Caco-2 (cell line): ENCODE results near the gene MSH2. TPM values are rescaled to one million over a fixed set of nuclear protein-coding genes. Genes with fewer than 3 reads are reported as not detected.

Experiments used
- BruUV-seq: library from RNA; stranded (reverse); fragments of 400-500 nt; replicated peaks from 2 replicates; lab custom pipeline; 2021; lab: Mats Ljungman, UMichigan
- CTCF ChIA-PET: fragments of 300-600 bp; sonication (Branson Sonifier 250); formaldehyde crosslinking; loops from one replicate; lab custom pipeline; 2022; ENCODE audit warnings: antibody characterized with exemption; lab: Charles Lee
- POLR2A ChIA-PET: fragments of 300-600 bp; sonication (Branson Sonifier 250); formaldehyde crosslinking; loops from one replicate; lab custom pipeline; 2022; ENCODE audit warnings: antibody characterized with exemption; lab: Charles Lee
- DNase-seq, 2 experiments: peaks; one replicate each; pipeline versions ENCODE4 v3.0.0 to v3.0.0-alpha.2; 2020 to 2022
- H3K27me3 ChIP-seq: replicated peaks from 2 replicates; pipeline ENCODE4 v1.6.0; 2011; ENCODE audit warnings: low read length; ENCODE audit not compliant: control insufficient read depth, insufficient read depth
- H3K36me3 ChIP-seq: 2 replicates; pipeline ENCODE4 v1.5.1; 2011; ENCODE audit warnings: low read length; ENCODE audit not compliant: control insufficient read depth, insufficient read depth
- H3K4me1 ChIP-seq: fragments of 250-450 bp; sonication (Bioruptor Pico); 2 replicates; pipeline ENCODE4 v1.5.1; 2020; ENCODE audit warnings: mild to moderate bottlenecking
- H3K4me3 ChIP-seq: 2 replicates; pipeline ENCODE4 v1.5.1; 2011; ENCODE audit warnings: low read depth, mild to moderate bottlenecking, control low read depth, low read length
- H3K9me3 ChIP-seq: fragments of 250-450 bp; sonication (Bioruptor Pico); 2 replicates; pipeline ENCODE4 v1.5.1; 2020; ENCODE audit warnings: mild to moderate bottlenecking, moderate library complexity
- H3K27ac Mint-ChIP-seq: one replicate; pipeline ENCODE4 v1.8.0; 2022; ENCODE audit warnings: mixed read lengths; ENCODE audit not compliant: unreplicated experiment
- H3K27me3 Mint-ChIP-seq: one replicate; pipeline ENCODE4 v1.8.0; 2022; ENCODE audit warnings: mixed read lengths; ENCODE audit not compliant: insufficient read depth, unreplicated experiment
- H3K36me3 Mint-ChIP-seq: one replicate; pipeline ENCODE4 v1.8.0; 2022; ENCODE audit warnings: mild to moderate bottlenecking, mixed read lengths; ENCODE audit not compliant: insufficient read depth, unreplicated experiment
- H3K4me1 Mint-ChIP-seq: one replicate; pipeline ENCODE4 v1.8.0; 2022; ENCODE audit warnings: low read depth, mixed read lengths; ENCODE audit not compliant: unreplicated experiment
- H3K4me3 Mint-ChIP-seq: one replicate; pipeline ENCODE4 v1.8.0; 2022; ENCODE audit warnings: mild to moderate bottlenecking, moderate library complexity, mixed read lengths; ENCODE audit not compliant: unreplicated experiment
- H3K9me3 Mint-ChIP-seq: one replicate; pipeline ENCODE4 v1.8.0; 2022; ENCODE audit warnings: mixed read lengths; ENCODE audit not compliant: unreplicated experiment
- CTCF ChIP-seq, 2 experiments: fragments of 200-600 bp in 1 of 2; IDR thresholded peaks; 1 replicate in 1 of 2; 2 replicates in 1 of 2; pipeline versions ENCODE4 v1.5.1 to v1.8.0; 2011 to 2022; ENCODE audit warnings: antibody characterized with exemption in 1 of 2, control low read depth in 1 of 2, inconsistent platforms in 1 of 2, low read depth in 1 of 2, low read length in 1 of 2, mild to moderate bottlenecking in 1 of 2, moderate library complexity in 1 of 2; ENCODE audit not compliant: insufficient read depth in 1 of 2, severe bottlenecking in 1 of 2, unreplicated experiment in 1 of 2
- intact Hi-C: fragments of 100-400 bp; cut with micrococcal nuclease; formaldehyde crosslinking; loops from one replicate; pipeline ENCODE4 v1.10.0; 2022; ENCODE audit not compliant: unreplicated experiment
- total RNA-seq: library from RNA; stranded (reverse); gene quantifications from 2 replicates; pipeline ENCODE4 v1.2.3, GENCODE V29; 2022

Gene MSH2
- total RNA-seq, 1 experiment from 2014 or later, result 72.5 TPM

GRCh38 chr2:47354848-47355204 lies 48.1 kb upstream of the MSH2 start:
- intact Hi-C loops, result no loop called here
- H3K4me1 Mint-ChIP-seq, result peaks cover 16% of the 10 kb centered on the region
- Histone ChIP-seq H3K9me3 (no peaks in the 10 kb centered on the region), H3K36me3 (no peaks in the 10 kb centered on the region), H3K4me3 (no peak overlapping the region), H3K4me1 (peaks cover 25% of the 10 kb centered on the region), H3K27me3 (no peaks in the 10 kb centered on the region)
- H3K27me3 Mint-ChIP-seq, result no peaks in the 10 kb centered on the region
- TF ChIP-seq CTCF (IDR thresholded peaks at IDR 0.05; ENCODE audit: insufficient read depth in 1 of 2, low read depth in 1 of 2, low read length in 1 of 2, severe bottlenecking in 1 of 2, unreplicated experiment in 1 of 2), result no peak
- POLR2A ChIA-PET, result interaction anchor here (1.0 kb wide), 1 partner anchor 10 kb away, joined by 4 read pairs; no protein-coding TSS in a partner anchor
- no TSS peak for BruUV-seq
- H3K9me3 Mint-ChIP-seq, result no peaks in the 10 kb centered on the region
- peak overlapping the region; percentile 56 for H3K27ac Mint-ChIP-seq
- CTCF ChIA-PET, result interaction anchor here (0.9 to 1.4 kb wide), 2 partner anchors 10 to 33 kb away, joined by 3 to 10 read pairs; no protein-coding TSS in a partner anchor
- H3K36me3 Mint-ChIP-seq, result no peaks in the 10 kb centered on the region
- no peak overlapping the region for H3K4me3 Mint-ChIP-seq
- no peak for DNase-seq

GRCh38 chr2:47357483-47357882 lies 45.5 kb upstream of the MSH2 start:
- H3K4me1 Mint-ChIP-seq, result peaks cover 27% of the 10 kb centered on the region
- Histone ChIP-seq H3K9me3 (no peaks in the 10 kb centered on the region), H3K27me3 (no peaks in the 10 kb centered on the region), H3K4me3 (no peak overlapping the region), H3K36me3 (no peaks in the 10 kb centered on the region), H3K4me1 (peaks cover 38% of the 10 kb centered on the region)
- ChIA-PET POLR2A (interaction anchor here (0.6 kb wide), 1 partner anchor 31 kb away, joined by 3 read pairs; no protein-coding TSS in a partner anchor), CTCF (no interaction called here)
- no peak for TF ChIP-seq CTCF (IDR thresholded peaks at IDR 0.05; ENCODE audit: insufficient read depth in 1 of 2, low read depth in 1 of 2, low read length in 1 of 2, severe bottlenecking in 1 of 2, unreplicated experiment in 1 of 2)
- DNase-seq, result no peak
- H3K9me3 Mint-ChIP-seq, result no peaks in the 10 kb centered on the region
- no peaks in the 10 kb centered on the region for H3K27me3 Mint-ChIP-seq
- no peak overlapping the region for H3K4me3 Mint-ChIP-seq
- H3K36me3 Mint-ChIP-seq, result no peaks in the 10 kb centered on the region
- peak overlapping the region; percentile 39 for H3K27ac Mint-ChIP-seq
- no TSS peak for BruUV-seq
- intact Hi-C loops, result no loop called here

GRCh38 chr2:47359375-47359868 lies 43.5 kb upstream of the MSH2 start:
- TF ChIP-seq CTCF (IDR thresholded peaks at IDR 0.05; ENCODE audit: insufficient read depth in 1 of 2, low read depth in 1 of 2, low read length in 1 of 2, severe bottlenecking in 1 of 2, unreplicated experiment in 1 of 2), result no peak
- H3K36me3 ChIP-seq, result no peaks in the 10 kb centered on the region
- H3K4me1 ChIP-seq, result peaks cover 38% of the 10 kb centered on the region
- ChIA-PET POLR2A (interaction anchor here (0.8 kb wide), 1 partner anchor 14 kb away, joined by 5 read pairs; no protein-coding TSS in a partner anchor), CTCF (interaction anchor here (0.6 to 1.8 kb wide), 2 partner anchors 14 to 21 kb away, joined by 3 to 8 read pairs; no protein-coding TSS in a partner anchor)
- no peaks in the 10 kb centered on the region for H3K27me3 Mint-ChIP-seq
- H3K4me3 Mint-ChIP-seq, result no peak overlapping the region
- no peaks in the 10 kb centered on the region for H3K9me3 ChIP-seq
- H3K4me3 ChIP-seq, result no peak overlapping the region
- no peaks in the 10 kb centered on the region for H3K27me3 ChIP-seq
- DNase-seq, result peak in 1 of 2 experiments; percentile 33
- H3K36me3 Mint-ChIP-seq, result no peaks in the 10 kb centered on the region
- H3K9me3 Mint-ChIP-seq, result no peaks in the 10 kb centered on the region
- intact Hi-C loops, result no loop called here
- peaks cover 22% of the 10 kb centered on the region for H3K4me1 Mint-ChIP-seq
- BruUV-seq, result no TSS peak
- peak overlapping the region; percentile 30 for H3K27ac Mint-ChIP-seq
